ENCODE results near the gene SHISA9. TPM values are rescaled to one million over a fixed set of nuclear protein-coding genes. Genes with fewer than 3 reads are reported as not detected.

SHISA9 gene
- total and polyA plus RNA-seq, 2 donors (not counting 1 experiment from before 2014, with no cell fraction given), result 0.03 to 0.07 TPM

- no peak for DNase-seq
- H3K79me2 ChIP-seq (ENCODE audit: control insufficient read depth, insufficient read depth, low read length), result no peaks in the 10 kb centered on the region
- no peaks in the 10 kb centered on the region for H3K4me1 ChIP-seq (ENCODE audit: control insufficient read depth in 2 of 2, insufficient read depth in 2 of 2, low read length in 2 of 2)
- no peaks in the 10 kb centered on the region for H3K27me3 ChIP-seq (replicated peaks in 1 of 4; ENCODE audit: control extremely low read depth in 1 of 4, control insufficient read depth in 3 of 4, insufficient read depth in 4 of 4, low read length in 3 of 4)
- H4K20me1 ChIP-seq (ENCODE audit: control insufficient read depth, insufficient read depth, low read length, poor library complexity, severe bottlenecking), result no peaks in the 10 kb centered on the region
- no peak overlapping the region for H3K9ac ChIP-seq (ENCODE audit: low read length)
- ChIA-PET CTCF (no interaction called here), POLR2A (no interaction called here)
- no peaks in the 10 kb centered on the region for H3K36me3 ChIP-seq (replicated peaks in 1 of 2; ENCODE audit: control extremely low read depth in 1 of 2, control insufficient read depth in 1 of 2, extremely low read depth in 1 of 2, insufficient read depth in 2 of 2, low read length in 1 of 2)
- Mint-ChIP-seq H3K4me1 (no peaks in the 10 kb centered on the region), H3K4me3 (no peak overlapping the region), H3K27me3 (peaks cover 5% of the 10 kb centered on the region), H3K9me3 (ENCODE audit: insufficient read depth) (peaks cover 3% of the 10 kb centered on the region), H3K27ac (no peak overlapping the region)
- H3K9me3 ChIP-seq (ENCODE audit: control extremely low read depth in 1 of 3, control insufficient read depth in 2 of 3, insufficient read depth in 1 of 3, low read length in 2 of 3), result no peaks in the 10 kb centered on the region
- H3K27ac ChIP-seq (ENCODE audit: low read length in 2 of 2), result no peak overlapping the region
- H3K4me3 ChIP-seq (ENCODE audit: control extremely low read depth in 1 of 5, extremely low read depth in 1 of 5, insufficient read depth in 1 of 5, low read depth in 2 of 5, low read length in 4 of 5), result no peak overlapping the region
- no peak overlapping the region for H2AFZ ChIP-seq (ENCODE audit: insufficient read depth, low read depth, low read length, poor library complexity, severe bottlenecking)
- TF ChIP-seq, protein P1, sequence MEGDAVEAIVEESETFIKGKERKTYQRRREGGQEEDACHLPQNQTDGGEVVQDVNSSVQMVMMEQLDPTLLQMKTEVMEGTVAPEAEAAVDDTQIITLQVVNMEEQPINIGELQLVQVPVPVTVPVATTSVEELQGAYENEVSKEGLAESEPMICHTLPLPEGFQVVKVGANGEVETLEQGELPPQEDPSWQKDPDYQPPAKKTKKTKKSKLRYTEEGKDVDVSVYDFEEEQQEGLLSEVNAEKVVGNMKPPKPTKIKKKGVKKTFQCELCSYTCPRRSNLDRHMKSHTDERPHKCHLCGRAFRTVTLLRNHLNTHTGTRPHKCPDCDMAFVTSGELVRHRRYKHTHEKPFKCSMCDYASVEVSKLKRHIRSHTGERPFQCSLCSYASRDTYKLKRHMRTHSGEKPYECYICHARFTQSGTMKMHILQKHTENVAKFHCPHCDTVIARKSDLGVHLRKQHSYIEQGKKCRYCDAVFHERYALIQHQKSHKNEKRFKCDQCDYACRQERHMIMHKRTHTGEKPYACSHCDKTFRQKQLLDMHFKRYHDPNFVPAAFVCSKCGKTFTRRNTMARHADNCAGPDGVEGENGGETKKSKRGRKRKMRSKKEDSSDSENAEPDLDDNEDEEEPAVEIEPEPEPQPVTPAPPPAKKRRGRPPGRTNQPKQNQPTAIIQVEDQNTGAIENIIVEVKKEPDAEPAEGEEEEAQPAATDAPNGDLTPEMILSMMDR (IDR thresholded peaks at IDR 0.05), result no peak
- TF ChIP-seq EZH2 (IDR thresholded peaks at IDR 0.05; ENCODE audit: borderline replicate concordance, insufficient read depth, low read depth, low read length, poor library complexity, severe bottlenecking), result no peak
- intact Hi-C loops (cut with micrococcal nuclease), result no loop called here
- no peak for ATAC-seq (ENCODE audit: low read depth)
- no peak overlapping the region for H3K4me2 ChIP-seq (replicated peaks; ENCODE audit: low read depth, low read length, poor library complexity, severe bottlenecking)
- WGBS (ENCODE audit: insufficient coverage), result 100% methylated on average over 3 of the region's 3 CpGs
Measured at GRCh38 chr16:13123991-13124390, 222.6 kb downstream of the SHISA9 start.

DNA sequence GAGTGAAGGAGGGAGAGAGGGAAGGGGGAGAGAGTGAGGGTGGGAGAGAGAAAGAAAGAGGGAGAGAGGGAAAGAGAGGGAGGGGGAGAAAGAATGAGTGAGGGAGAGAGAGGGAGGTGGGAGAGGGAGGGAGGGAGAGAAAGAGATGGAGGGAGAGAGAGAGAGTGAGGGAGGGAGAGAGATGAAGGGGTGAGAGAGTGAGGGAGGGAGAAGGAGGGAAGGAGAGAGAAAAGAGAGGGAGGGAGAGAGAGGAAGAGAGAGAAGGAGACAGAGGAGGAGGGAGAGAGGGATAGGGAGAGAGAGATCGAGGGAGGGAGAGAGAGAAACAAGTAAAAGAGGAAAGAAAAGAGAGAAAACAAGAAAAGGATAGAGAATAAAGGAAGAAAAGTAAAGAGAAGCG lies 225.7 kb downstream of the SHISA9 start:
- no peak overlapping the region for H3K4me3 ChIP-seq (ENCODE audit: control extremely low read depth in 1 of 5, extremely low read depth in 1 of 5, insufficient read depth in 1 of 5, low read depth in 2 of 5, low read length in 4 of 5)
- POLR2A ChIA-PET, result no interaction called here
- no peaks in the 10 kb centered on the region for H3K4me1 Mint-ChIP-seq

More for the DNA sequence above, 225.7 kb downstream of the SHISA9 start:
- no peak overlapping the region for H2AFZ ChIP-seq (ENCODE audit: insufficient read depth, low read depth, low read length, poor library complexity, severe bottlenecking)
- H3K4me1 ChIP-seq (ENCODE audit: control insufficient read depth in 2 of 2, insufficient read depth in 2 of 2, low read length in 2 of 2), result no peaks in the 10 kb centered on the region
- H3K27ac ChIP-seq (ENCODE audit: low read length in 2 of 2), result no peak overlapping the region
- ATAC-seq (ENCODE audit: low read depth) (no peak), DNase-seq (no peak)
- CTCF ChIA-PET, result no interaction called here
- H3K27me3 ChIP-seq (replicated peaks in 1 of 4; ENCODE audit: control extremely low read depth in 1 of 4, control insufficient read depth in 3 of 4, insufficient read depth in 4 of 4, low read length in 3 of 4), result no peaks in the 10 kb centered on the region
- Mint-ChIP-seq H3K27ac (no peak overlapping the region), H3K9me3 (ENCODE audit: insufficient read depth) (peaks cover 3% of the 10 kb centered on the region), H3K4me3 (no peak overlapping the region), H3K27me3 (peaks cover 5% of the 10 kb centered on the region)
- H3K9me3 ChIP-seq (ENCODE audit: control extremely low read depth in 1 of 3, control insufficient read depth in 2 of 3, insufficient read depth in 1 of 3, low read length in 2 of 3), result no peaks in the 10 kb centered on the region
- no peaks in the 10 kb centered on the region for H4K20me1 ChIP-seq (ENCODE audit: control insufficient read depth, insufficient read depth, low read length, poor library complexity, severe bottlenecking)
- no peaks in the 10 kb centered on the region for H3K79me2 ChIP-seq (ENCODE audit: control insufficient read depth, insufficient read depth, low read length)
- 82% methylated on average over 2 of the region's 2 CpGs for WGBS (ENCODE audit: insufficient coverage)
- TF ChIP-seq, protein P1 (IDR thresholded peaks at IDR 0.05), result no peak
- no peak for TF ChIP-seq EZH2 (IDR thresholded peaks at IDR 0.05; ENCODE audit: borderline replicate concordance, insufficient read depth, low read depth, low read length, poor library complexity, severe bottlenecking)
- intact Hi-C loops (cut with micrococcal nuclease), result no loop called here
- H3K36me3 ChIP-seq (replicated peaks in 1 of 2; ENCODE audit: control extremely low read depth in 1 of 2, control insufficient read depth in 1 of 2, extremely low read depth in 1 of 2, insufficient read depth in 2 of 2, low read length in 1 of 2), result no peaks in the 10 kb centered on the region
- H3K9ac ChIP-seq (ENCODE audit: low read length), result no peak overlapping the region
- no peak overlapping the region for H3K4me2 ChIP-seq (replicated peaks; ENCODE audit: low read depth, low read length, poor library complexity, severe bottlenecking)
